Measurements from ENCODE around the gene TDRD10.

GRCh38 chr1:154489695-154490274, 12.2 kb upstream of the TDRD10 start:
- TF ChIP-seq POLR2A (IDR thresholded peaks at IDR 0.05; ENCODE audit: low read depth, low read length) (no peak), POLR2AphosphoS5 (IDR thresholded peaks at IDR 0.05; ENCODE audit: low read depth, low read length) (no peak)
